Esophagus squamous epithelium (tissue), 4 donors: ENCODE results near the gene MRPL54.
"Not testable (repeated sequence)": the region's sequence is repeated elsewhere in the genome, so short reads cannot be mapped to it uniquely, and the experiment has no call there.

Experiments used
- CTCF ChIP-seq, 6 experiments: fragments of 450-650 bp in 4 of 6; fragments of 200-600 bp in 2 of 6; sonication (generic) in 2 of 6; IDR thresholded peaks; one replicate each; pipeline ENCODE4 v1.5.1; 2016 to 2019; ENCODE audit warnings: antibody characterized with exemption in 6 of 6, mild to moderate bottlenecking in 4 of 6, moderate library complexity in 4 of 6
- POLR2A ChIP-seq, 4 donors: fragments of 450-650 bp; IDR thresholded peaks; one replicate each; pipeline ENCODE4 v1.6.1; 2017; ENCODE audit warnings: antibody characterized with exemption in 4 of 4, mild to moderate bottlenecking in 4 of 4, moderate library complexity in 3 of 4

- TF ChIP-seq CTCF, POLR2A (IDR thresholded peaks at IDR 0.05): not testable (repeated sequence)
Observed at GRCh38 chr19:3816148-3816547, 53.7 kb downstream of the MRPL54 start.
